OCI-LY3 (cell line): Measurements from ENCODE around the gene SH3PXD2B.

Source experiments
- H2AFZ ChIP-seq: fragments of 200-600, 300-600 bp; shearing (Covaris generic); 2 replicates; pipeline ENCODE4 v1.6.0; 2014; ENCODE audit warnings: antibody characterized with exemption, low read depth, low read length
- H3K27ac ChIP-seq: fragments of 200-600, 300-600 bp; sonication (generic); 2 replicates; pipeline ENCODE4 v1.5.1; 2014; ENCODE audit warnings: mild to moderate bottlenecking, low read length, moderate library complexity, mixed read lengths
- H3K27me3 ChIP-seq: fragments of 200-600, 300-600 bp; sonication (generic); 2 replicates; pipeline ENCODE4 v1.6.1; 2014; ENCODE audit warnings: low read depth, low read length, mixed read lengths
- H3K36me3 ChIP-seq: fragments of 200-600, 300-600 bp; sonication (generic); replicated peaks from 2 replicates; pipeline ENCODE3; 2014; ENCODE audit warnings: low read depth, low read length, mixed read lengths
- H3K4me1 ChIP-seq: fragments of 300-600, 200-600 bp; sonication (generic); 2 replicates; pipeline ENCODE4 v1.6.1; 2014; ENCODE audit warnings: low read length, mixed read lengths
- H3K4me2 ChIP-seq: fragments of 200-600, 300-600 bp; sonication (generic); 2 replicates; pipeline ENCODE4 v1.6.1; 2014; ENCODE audit warnings: low read length, mixed read lengths
- H3K4me3 ChIP-seq: fragments of 300-600, 200-600 bp; sonication (generic); 2 replicates; pipeline ENCODE4 v1.5.1; 2014; ENCODE audit warnings: antibody characterized with exemption, mild to moderate bottlenecking, low read length, moderate library complexity
- H3K79me2 ChIP-seq: fragments of 300-600, 200-600 bp; shearing (Covaris generic); 2 replicates; pipeline ENCODE4 v1.6.1; 2014; ENCODE audit warnings: mild to moderate bottlenecking, low read length, mixed read lengths
- H3K9ac ChIP-seq: fragments of 300-600, 200-600 bp; shearing (Covaris generic); 2 replicates; pipeline ENCODE4 v1.6.0; 2014; ENCODE audit warnings: mild to moderate bottlenecking, low read length, moderate library complexity
- H3K9me3 ChIP-seq: fragments of 200-600, 300-600 bp; shearing (Covaris generic); 2 replicates; pipeline ENCODE4 v1.6.1; 2014; ENCODE audit warnings: low read length, mixed read lengths; ENCODE audit not compliant: insufficient read depth
- H4K20me1 ChIP-seq: fragments of 200-600, 300-600 bp; sonication (generic); 2 replicates; pipeline ENCODE4 v1.6.1; 2016; ENCODE audit warnings: low read length, mixed read lengths; ENCODE audit not compliant: insufficient read depth
- CTCF ChIP-seq: fragments of 200-600, 300-600 bp; sonication (generic); IDR thresholded peaks from 2 replicates; pipeline ENCODE4 v1.5.1; 2014; ENCODE audit warnings: antibody characterized with exemption, low read length, low read depth
- EZH2phosphoT487 ChIP-seq: fragments of 200-600 bp; shearing (Covaris generic); IDR thresholded peaks from 2 replicates; pipeline ENCODE4 v1.6.1; 2018; ENCODE audit warnings: antibody characterized with exemption, mixed run types, low read depth

The SH3PXD2B gene

GRCh38 chr5:172413601-172414171 lies 40.6 kb downstream of the SH3PXD2B start:
- no peak for TF ChIP-seq CTCF
- no peak for TF ChIP-seq EZH2phosphoT487
- H3K79me2 ChIP-seq: no peaks in the 10 kb centered on the region
- H3K9me3 ChIP-seq: no peaks in the 10 kb centered on the region
- no peaks in the 10 kb centered on the region for H4K20me1 ChIP-seq
- H3K27ac ChIP-seq: no peak overlapping the region
- H2AFZ ChIP-seq: no peak overlapping the region
- H3K9ac ChIP-seq: no peak overlapping the region
- H3K4me1 ChIP-seq: peaks cover 9% of the 10 kb centered on the region
- no peaks in the 10 kb centered on the region for H3K36me3 ChIP-seq
- peaks cover 4% of the 10 kb centered on the region for H3K27me3 ChIP-seq
- H3K4me3 ChIP-seq: no peak overlapping the region
- no peak overlapping the region for H3K4me2 ChIP-seq

GRCh38 chr5:172412724-172413286 lies 41.5 kb downstream of the SH3PXD2B start:
- Histone ChIP-seq H2AFZ (no peak overlapping the region), H4K20me1 (no peaks in the 10 kb centered on the region), H3K4me3 (no peak overlapping the region), H3K27me3 (peaks cover 4% of the 10 kb centered on the region), H3K36me3 (no peaks in the 10 kb centered on the region), H3K4me2 (peak overlapping the region; percentile 28; the same call in 1 of the 2 replicates), H3K79me2 (no peaks in the 10 kb centered on the region), H3K27ac (no peak overlapping the region), H3K9ac (no peak overlapping the region), H3K4me1 (peaks cover 9% of the 10 kb centered on the region), H3K9me3 (no peaks in the 10 kb centered on the region)
- TF ChIP-seq CTCF: no peak
- no peak for TF ChIP-seq EZH2phosphoT487

GRCh38 chr5:172411484-172412072 lies 42.7 kb downstream of the SH3PXD2B start:
- no peak for TF ChIP-seq EZH2phosphoT487
- TF ChIP-seq CTCF: no peak
- no peak overlapping the region for H2AFZ ChIP-seq
- H3K36me3 ChIP-seq: no peaks in the 10 kb centered on the region
- peaks cover 15% of the 10 kb centered on the region for H3K27me3 ChIP-seq
- no peak overlapping the region for H3K27ac ChIP-seq
- H3K4me2 ChIP-seq: no peak overlapping the region
- H3K79me2 ChIP-seq: no peaks in the 10 kb centered on the region
- peaks cover 9% of the 10 kb centered on the region for H3K4me1 ChIP-seq
- H4K20me1 ChIP-seq: no peaks in the 10 kb centered on the region
- H3K9me3 ChIP-seq: no peaks in the 10 kb centered on the region
- H3K4me3 ChIP-seq: no peak overlapping the region
- H3K9ac ChIP-seq: no peak overlapping the region

- no peaks in the 10 kb centered on the region for H3K79me2 ChIP-seq
- H3K27me3 ChIP-seq: peaks cover 22% of the 10 kb centered on the region
- TF ChIP-seq EZH2phosphoT487: no peak
- TF ChIP-seq CTCF: no peak
- no peak overlapping the region for H2AFZ ChIP-seq
- no peak overlapping the region for H3K9ac ChIP-seq
- no peaks in the 10 kb centered on the region for H3K9me3 ChIP-seq
- no peak overlapping the region for H3K4me3 ChIP-seq
- no peaks in the 10 kb centered on the region for H3K36me3 ChIP-seq
- H4K20me1 ChIP-seq: no peaks in the 10 kb centered on the region
- no peak overlapping the region for H3K4me2 ChIP-seq
- H3K27ac ChIP-seq: no peak overlapping the region
- peaks cover 9% of the 10 kb centered on the region for H3K4me1 ChIP-seq
These were observed 43.5 kb downstream of the SH3PXD2B start for GRCh38 chr5:172410662-172411483.
